NCI-H1048 (cell line): Measurements from ENCODE around the gene FILIP1L.

Experiments
- DNase-seq: peaks from one replicate; lab custom pipeline; 2025; lab: John Stamatoyannopoulos, UW

Gene FILIP1L

GRCh38 chr3:99891610-99892285 is 222.6 kb downstream of the FILIP1L start:
- no peak for DNase-seq

- DNase-seq, result no peak
Observed at GRCh38 chr3:99885851-99886250, 228.4 kb downstream of the FILIP1L start.

- DNase-seq, result no peak
Observed at GRCh38 chr3:99885085-99885484, 229.2 kb downstream of the FILIP1L start.

- no peak for DNase-seq
Observed at GRCh38 chr3:99884484-99884883, 229.8 kb downstream of the FILIP1L start.

GRCh38 chr3:99883693-99884092 is 230.6 kb downstream of the FILIP1L start:
- no peak for DNase-seq

GRCh38 chr3:99883138-99883461 is 231.2 kb downstream of the FILIP1L start:
- DNase-seq, result no peak

GRCh38 chr3:99882436-99883137 is 231.7 kb downstream of the FILIP1L start:
- DNase-seq, result no peak

- DNase-seq, result no peak
Observed at GRCh38 chr3:99881121-99881524, 233.2 kb downstream of the FILIP1L start.

GRCh38 chr3:99879275-99879674 is 235.0 kb downstream of the FILIP1L start:
- DNase-seq, result no peak

- DNase-seq, result no peak
Observed at GRCh38 chr3:99878005-99878404, 236.3 kb downstream of the FILIP1L start.

GRCh38 chr3:99877031-99877579 is 237.2 kb downstream of the FILIP1L start:
- DNase-seq, result no peak

GRCh38 chr3:99875929-99876841 is 238.1 kb downstream of the FILIP1L start:
- no peak for DNase-seq

- DNase-seq, result no peak
Observed at GRCh38 chr3:99875581-99875928, 238.7 kb downstream of the FILIP1L start.

- no peak for DNase-seq
Observed at GRCh38 chr3:99874237-99875002, 239.9 kb downstream of the FILIP1L start.

- DNase-seq, result no peak
Observed at GRCh38 chr3:99873269-99874102, 240.8 kb downstream of the FILIP1L start.

- no peak for DNase-seq
Observed at GRCh38 chr3:99872923-99873254, 241.4 kb downstream of the FILIP1L start.

- DNase-seq, result no peak
Observed at GRCh38 chr3:99871231-99872045, 242.9 kb downstream of the FILIP1L start.

- no peak for DNase-seq
Observed at GRCh38 chr3:99870712-99871111, 243.6 kb downstream of the FILIP1L start.

- no peak for DNase-seq
Observed at GRCh38 chr3:99869621-99870020, 244.7 kb downstream of the FILIP1L start.

- DNase-seq, result no peak
Observed at GRCh38 chr3:99868311-99868646, 246.0 kb downstream of the FILIP1L start.
